Right lobe of liver (tissue), 4 donors: ENCODE data around the gene MRGPRD.

Experiments
- POLR2A ChIP-seq: fragments of 450-650 bp; IDR thresholded peaks from one replicate; pipeline ENCODE4 v1.6.1; 2017; ENCODE audit warnings: antibody characterized with exemption, mild to moderate bottlenecking
- TF ChIP-seq, protein P1 (sequence below), 4 donors: fragments of 200-600 bp in 3 of 4; fragments of 450-650 bp in 1 of 4; IDR thresholded peaks; one replicate each; pipeline versions ENCODE4 v1.5.1 to v1.8.0; 2016 to 2022; ENCODE audit warnings: antibody characterized with exemption in 4 of 4, mild to moderate bottlenecking in 2 of 4
- donor health status: DM: no; HTN: no; CAD: no.
- donor health status: DM: no; HTN: no; CAD: no.
- donor health status: DM: no; HTN: yes; CAD: no.

DNA sequence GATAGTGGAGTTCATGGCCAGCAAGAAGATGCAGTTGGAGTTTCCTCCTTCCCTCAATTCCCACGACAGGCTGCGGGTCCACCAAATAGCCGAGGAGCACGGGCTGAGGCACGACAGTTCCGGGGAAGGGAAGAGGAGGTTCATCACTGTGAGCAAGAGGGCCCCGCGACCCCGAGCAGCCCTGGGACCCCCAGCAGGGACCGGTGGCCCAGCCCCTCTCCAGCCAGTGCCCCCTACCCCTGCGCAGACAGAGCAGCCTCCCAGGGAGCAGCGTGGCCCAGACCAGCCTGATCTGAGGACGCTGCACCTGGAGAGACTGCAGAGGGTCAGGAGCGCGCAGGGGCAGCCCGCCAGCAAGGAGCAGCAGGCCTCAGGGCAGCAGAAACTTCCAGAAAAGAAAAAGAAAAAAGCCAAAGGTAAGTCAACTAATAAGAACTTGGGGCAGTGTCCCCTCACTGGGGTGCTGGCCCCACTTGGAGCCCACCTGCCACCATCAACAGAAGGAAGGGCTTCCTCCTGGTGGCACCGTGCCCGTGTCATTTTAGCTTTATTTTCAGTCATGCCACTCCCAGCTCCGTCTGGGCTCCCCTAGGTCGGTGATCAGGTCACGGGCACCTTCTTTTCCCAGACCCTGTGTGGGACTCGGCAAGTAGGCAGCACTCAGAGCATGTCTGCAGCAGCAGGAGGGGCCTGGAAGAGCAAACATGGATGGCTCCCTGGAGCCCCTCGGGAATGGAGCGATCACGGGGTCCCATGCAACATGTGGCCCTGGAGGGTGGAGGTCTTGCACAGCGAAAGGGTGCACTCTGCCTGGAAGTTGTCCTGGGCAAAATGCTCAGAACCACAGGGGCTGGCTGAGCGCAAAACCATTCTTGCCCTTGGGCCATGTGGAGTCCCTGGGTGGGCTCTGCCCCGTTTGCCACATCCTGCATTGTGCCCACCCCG, 43.8 kb downstream of the MRGPRD start:
- TF ChIP-seq, protein P1, sequence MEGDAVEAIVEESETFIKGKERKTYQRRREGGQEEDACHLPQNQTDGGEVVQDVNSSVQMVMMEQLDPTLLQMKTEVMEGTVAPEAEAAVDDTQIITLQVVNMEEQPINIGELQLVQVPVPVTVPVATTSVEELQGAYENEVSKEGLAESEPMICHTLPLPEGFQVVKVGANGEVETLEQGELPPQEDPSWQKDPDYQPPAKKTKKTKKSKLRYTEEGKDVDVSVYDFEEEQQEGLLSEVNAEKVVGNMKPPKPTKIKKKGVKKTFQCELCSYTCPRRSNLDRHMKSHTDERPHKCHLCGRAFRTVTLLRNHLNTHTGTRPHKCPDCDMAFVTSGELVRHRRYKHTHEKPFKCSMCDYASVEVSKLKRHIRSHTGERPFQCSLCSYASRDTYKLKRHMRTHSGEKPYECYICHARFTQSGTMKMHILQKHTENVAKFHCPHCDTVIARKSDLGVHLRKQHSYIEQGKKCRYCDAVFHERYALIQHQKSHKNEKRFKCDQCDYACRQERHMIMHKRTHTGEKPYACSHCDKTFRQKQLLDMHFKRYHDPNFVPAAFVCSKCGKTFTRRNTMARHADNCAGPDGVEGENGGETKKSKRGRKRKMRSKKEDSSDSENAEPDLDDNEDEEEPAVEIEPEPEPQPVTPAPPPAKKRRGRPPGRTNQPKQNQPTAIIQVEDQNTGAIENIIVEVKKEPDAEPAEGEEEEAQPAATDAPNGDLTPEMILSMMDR (IDR thresholded peaks at IDR 0.05), result no peak
- TF ChIP-seq POLR2A, result no peak
